ENCODE results near the gene LCE1C. TPM values are rescaled to one million over a fixed set of nuclear protein-coding genes. Genes with fewer than 3 reads are reported as not detected.

Gene LCE1C, protein sequence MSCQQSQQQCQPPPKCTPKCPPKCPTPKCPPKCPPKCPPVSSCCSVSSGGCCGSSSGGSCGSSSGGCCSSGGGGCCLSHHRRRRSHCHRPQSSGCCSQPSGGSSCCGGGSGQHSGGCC
- total RNA-seq (2012; rRNA removed) (not detected in 2 replicates), polyA plus RNA-seq (2012; rRNA removed) (not detected in 2 replicates), Bru-seq, nascent RNA (not detected), BruChase-seq, experiment 1, labeled RNA remaining after a 6-hour chase (not detected), BruChase-seq, experiment 2, labeled RNA remaining after a 2-hour chase (not detected)
- not detected in 2 replicates for polyA plus RNA-seq (2012; cell fraction: cytosol; rRNA removed)
- polyA plus RNA-seq (2012; cell fraction: nucleus; rRNA removed; ENCODE audit: low replicate concordance), result not detected in 2 replicates
- long read RNA-seq, result 0 reads

DNA sequence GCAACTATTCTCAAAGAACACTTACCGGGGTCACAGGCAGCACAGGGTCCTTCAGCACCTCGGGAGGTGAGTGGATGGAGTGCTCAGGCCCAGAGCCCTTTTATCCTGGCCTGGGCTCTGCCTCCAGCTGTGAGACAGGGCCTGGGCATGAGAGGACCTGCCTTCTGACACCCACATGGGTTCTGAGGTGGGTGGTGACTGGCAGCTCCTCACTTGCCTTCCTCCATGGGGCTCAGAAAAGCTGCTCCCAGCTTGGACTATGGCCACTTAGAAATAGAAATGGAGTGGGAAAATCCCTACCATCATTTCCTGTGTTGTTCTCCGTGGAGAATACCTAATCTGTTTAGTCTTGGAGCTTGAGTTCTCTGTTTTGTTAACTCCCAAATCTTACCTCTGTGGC is at the start of gene LCE1C:
Gene LCE1C, minus strand, starts transcription at position 76 of the 400 bp plus-strand sequence. CDS start 1,173 bp downstream, outside the sequence.
- Histone ChIP-seq H3K27ac (ENCODE audit: insufficient read depth, low read length) (no peak within 1 kb of the TSS), H3K4me2 (ENCODE audit: low read depth, low read length) (no peak within 1 kb of the TSS), H4K20me1 (ENCODE audit: insufficient read depth, low read length) (no peaks in the 10 kb centered on the region), H3K56ac (ENCODE audit: extremely low read depth, insufficient read depth, low read length) (no peak within 1 kb of the TSS), H2AK5ac (ENCODE audit: low read depth, low read length) (no peak within 1 kb of the TSS), H3K4ac (ENCODE audit: low read depth, low read length) (no peak within 1 kb of the TSS), H3K79me1 (ENCODE audit: low read depth in 1 of 2, low read length in 2 of 2) (no peaks in the 10 kb centered on the region), H2BK15ac (ENCODE audit: low read depth, low read length) (no peak within 1 kb of the TSS), H2AK9ac (replicated peaks; ENCODE audit: low read depth, low read length, poor library complexity) (no peak within 1 kb of the TSS), H2BK20ac (ENCODE audit: low read depth, low read length) (no peak within 1 kb of the TSS), H3K4me1 (ENCODE audit: control insufficient read depth, insufficient read depth, low read length) (no peaks in the 10 kb centered on the region), H3K9ac (ENCODE audit: low read depth, low read length) (no peak within 1 kb of the TSS), H4K8ac (ENCODE audit: low read depth in 2 of 2, low read length in 2 of 2) (no peak within 1 kb of the TSS), H3K18ac (ENCODE audit: low read depth, low read length) (no peak within 1 kb of the TSS), H4K5ac (ENCODE audit: low read depth, low read length) (no peak within 1 kb of the TSS), H4K91ac (ENCODE audit: insufficient read depth, low read depth, low read length) (no peak within 1 kb of the TSS), H2BK120ac (ENCODE audit: low read depth, low read length) (no peak within 1 kb of the TSS), H3K4me3 (ENCODE audit: insufficient read depth, low read depth, low read length) (no peak within 1 kb of the TSS), H3K9me3 (ENCODE audit: control insufficient read depth, insufficient read depth, low read length) (peaks cover 2% of the 10 kb centered on the region; the same call in 1 of the 2 replicates), H3K23ac (ENCODE audit: low read depth, low read length) (no peak within 1 kb of the TSS), H3K9me1 (ENCODE audit: insufficient read depth, low read length) (no peaks in the 10 kb centered on the region), H2BK5ac (ENCODE audit: low read depth, low read length, poor library complexity, severe bottlenecking) (no peak within 1 kb of the TSS), H3K27me3 (ENCODE audit: control insufficient read depth, insufficient read depth, low read length) (no peaks in the 10 kb centered on the region), H3K36me3 (ENCODE audit: control insufficient read depth, insufficient read depth, low read length) (no peaks in the 10 kb centered on the region), H2AFZ (replicated peaks; ENCODE audit: low read length, poor library complexity) (no peak within 1 kb of the TSS), H3K14ac (replicated peaks; ENCODE audit: low read depth, low read length) (no peak within 1 kb of the TSS)
- POLR2A ChIA-PET (ENCODE audit: unreplicated experiment), result no interaction called here
- CTCF ChIA-PET, result no interaction called here
- TF ChIP-seq FOS (IDR thresholded peaks at IDR 0.05; ENCODE audit: low read depth, low read length) (no peak), NFE2L2 (IDR thresholded peaks at IDR 0.05; ENCODE audit: low read depth, low read length) (no peak), ELK1 (IDR thresholded peaks at IDR 0.05; ENCODE audit: borderline replicate concordance, low read depth, low read length) (no peak), POLR2A (IDR thresholded peaks at IDR 0.05; ENCODE audit: low read depth, low read length) (no peak), MAZ (IDR thresholded peaks at IDR 0.05; ENCODE audit: borderline replicate concordance, low read depth, low read length) (no peak), CHD1 (IDR thresholded peaks at IDR 0.05; ENCODE audit: low read depth, low read length) (no peak), RFX5 (IDR thresholded peaks at IDR 0.05; ENCODE audit: low read depth, low read length) (no peak), SMC3 (IDR thresholded peaks at IDR 0.05; ENCODE audit: low read depth, low read length) (no peak), MXI1 (IDR thresholded peaks at IDR 0.05; ENCODE audit: borderline replicate concordance, low read depth, low read length) (no peak), RCOR1 (IDR thresholded peaks at IDR 0.05; ENCODE audit: insufficient replicate concordance, low read length) (no peak)
- ATAC-seq (ENCODE audit: low read depth) (no peak), DNase-seq (no peak)
- no CpG with 5 or more reads among the region's 3 CpGs for WGBS, 2 experiments (ENCODE audit: extremely low coverage in 2 of 2, insufficient read length in 1 of 2)
- dilution Hi-C loops (cut with HindIII; ENCODE audit: low sequenced_read_pairs, unreplicated experiment) (no loop called here), in situ Hi-C loops (cut with MboI; ENCODE audit: low sequenced_read_pairs) (no loop called here), intact Hi-C loops (cut with micrococcal nuclease) (no loop called here)
- BruUV-seq (replicated peaks), result no TSS peak

Measured in IMR-90 (cell line).